Gastrocnemius medialis (tissue), 4 donors: Measurements from ENCODE around the gene HINT2. TPM values are rescaled to one million over a fixed set of nuclear protein-coding genes. Genes with fewer than 3 reads are reported as not detected.
A peak's percentile ranks its signal among the peaks of the same experiment; 100 is the strongest.

Experiments
- ATAC-seq, 2 donors: fragments of 150-250 bp; one replicate each; pipeline ENCODE4 v1.9.1; 2016
- DNase-seq, 2 donors: peaks; one replicate each; pipeline ENCODE4 v3.0.0-alpha.2; 2019
- H3K27ac ChIP-seq, 4 donors: fragments of 200-600 bp; sonication (generic); 1 replicate in 1 of 4; 2 replicates in 3 of 4; pipeline ENCODE4 v1.5.1; 2016 to 2018; ENCODE audit warnings: mild to moderate bottlenecking in 2 of 4, moderate library complexity in 1 of 4
- H3K27me3 ChIP-seq, 3 donors: fragments of 200-600 bp; sonication (generic) in 2 of 3; 1 replicate in 1 of 3; 2 replicates in 2 of 3; pipeline versions ENCODE4 v1.5.1 to v1.6.0; 2016 to 2019; ENCODE audit warnings: mild to moderate bottlenecking in 1 of 3, moderate library complexity in 1 of 3
- H3K36me3 ChIP-seq, 2 donors: fragments of 200-600 bp; sonication (generic) in 1 of 2; one replicate each; pipeline ENCODE4 v1.5.1; 2017 to 2018
- H3K4me1 ChIP-seq, 2 donors: fragments of 200-600 bp; sonication (generic) in 1 of 2; one replicate each; pipeline ENCODE4 v1.5.1; 2016 to 2017; ENCODE audit warnings: mild to moderate bottlenecking in 2 of 2
- H3K4me3 ChIP-seq, 4 donors: fragments of 200-600 bp; sonication (generic) in 3 of 4; 1 replicate in 1 of 4; 2 replicates in 3 of 4; pipeline ENCODE4 v1.5.1; 2016 to 2019; ENCODE audit warnings: mild to moderate bottlenecking in 2 of 4
- H3K9me3 ChIP-seq, 3 donors: fragments of 200-600 bp; sonication (generic) in 2 of 3; 1 replicate in 1 of 3; 2 replicates in 2 of 3; pipeline ENCODE4 v1.5.1; 2016 to 2019
- POLR2A ChIP-seq, 2 donors: fragments of 450-650 bp; IDR thresholded peaks; one replicate each; pipeline ENCODE4 v1.6.1; 2017; ENCODE audit warnings: antibody characterized with exemption in 2 of 2, mild to moderate bottlenecking in 2 of 2, moderate library complexity in 2 of 2
- in situ Hi-C, 4 donors: fragments of 200-750 bp; cut with MboI; loops; one replicate each; pipeline versions ENCODE4 v1.15.0 to v1.8.0; 2017; ENCODE audit warnings: low sequenced_read_pairs in 4 of 4
- intact Hi-C: fragments of 100-400 bp; cut with DNase I; formaldehyde crosslinking; loops from one replicate; pipeline ENCODE4 v1.15.1; 2023; ENCODE audit warnings: low total_unique reads
- total RNA-seq, 4 donors: library from RNA; depleted of rRNA; stranded (reverse); fragments of >200 nt; gene quantifications; one replicate each; pipeline versions ENCODE4 v1.1.0 to v1.2.3, GENCODE V29; 2016
- TF ChIP-seq, protein P1 (sequence below), 5 experiments: fragments of 450-650 bp in 3 of 5; fragments of 200-600 bp in 2 of 5; sonication (generic) in 2 of 5; IDR thresholded peaks in 4 of 5; conservative IDR thresholded peaks in 1 of 5; 1 replicate in 4 of 5; 2 replicates in 1 of 5; pipeline ENCODE4 v1.5.1; 2016 to 2019; ENCODE audit warnings: antibody characterized with exemption in 5 of 5, mild to moderate bottlenecking in 3 of 5, moderate library complexity in 3 of 5

The HINT2 gene
- total RNA-seq, 4 donors from 2014 or later, result 4.5 to 26.7 (median 22.0) TPM

DNA sequence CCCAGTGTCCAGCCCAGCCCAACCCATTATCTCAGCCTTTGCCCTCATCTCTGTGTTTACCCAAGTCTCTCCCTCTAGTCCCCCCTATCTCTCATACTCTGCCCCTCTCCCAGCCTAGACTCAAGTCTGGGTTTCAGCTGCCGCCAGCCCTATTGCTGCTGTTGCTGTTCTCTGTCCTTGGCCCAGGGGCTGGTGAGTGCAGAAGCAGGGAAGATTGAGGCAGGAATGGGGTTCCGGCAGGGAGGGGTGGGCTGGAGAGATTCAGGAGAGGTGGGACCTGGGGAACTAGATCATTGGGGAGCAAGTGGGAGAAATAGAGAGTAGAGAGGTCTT is 14.9 kb upstream of the HINT2 start:
- no peaks in the 10 kb centered on the region for H3K36me3 ChIP-seq
- peak overlapping the region; percentile 88 to 98 (median 98) for H3K27ac ChIP-seq
- H3K27me3 ChIP-seq, result no peaks in the 10 kb centered on the region
- intact Hi-C loops, result loop anchor here (1.0 to 5.0 kb wide), 2 partner anchors 14 to 53 kb away; partner anchors contain the start of gene HINT2
- in situ Hi-C loops, result no loop called here
- no peak for DNase-seq
- H3K9me3 ChIP-seq, result no peaks in the 10 kb centered on the region
- H3K4me1 ChIP-seq, result peaks cover 37 to 58% of the 10 kb centered on the region in 2 donors
- TF ChIP-seq, protein P1, sequence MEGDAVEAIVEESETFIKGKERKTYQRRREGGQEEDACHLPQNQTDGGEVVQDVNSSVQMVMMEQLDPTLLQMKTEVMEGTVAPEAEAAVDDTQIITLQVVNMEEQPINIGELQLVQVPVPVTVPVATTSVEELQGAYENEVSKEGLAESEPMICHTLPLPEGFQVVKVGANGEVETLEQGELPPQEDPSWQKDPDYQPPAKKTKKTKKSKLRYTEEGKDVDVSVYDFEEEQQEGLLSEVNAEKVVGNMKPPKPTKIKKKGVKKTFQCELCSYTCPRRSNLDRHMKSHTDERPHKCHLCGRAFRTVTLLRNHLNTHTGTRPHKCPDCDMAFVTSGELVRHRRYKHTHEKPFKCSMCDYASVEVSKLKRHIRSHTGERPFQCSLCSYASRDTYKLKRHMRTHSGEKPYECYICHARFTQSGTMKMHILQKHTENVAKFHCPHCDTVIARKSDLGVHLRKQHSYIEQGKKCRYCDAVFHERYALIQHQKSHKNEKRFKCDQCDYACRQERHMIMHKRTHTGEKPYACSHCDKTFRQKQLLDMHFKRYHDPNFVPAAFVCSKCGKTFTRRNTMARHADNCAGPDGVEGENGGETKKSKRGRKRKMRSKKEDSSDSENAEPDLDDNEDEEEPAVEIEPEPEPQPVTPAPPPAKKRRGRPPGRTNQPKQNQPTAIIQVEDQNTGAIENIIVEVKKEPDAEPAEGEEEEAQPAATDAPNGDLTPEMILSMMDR (IDR thresholded peaks at IDR 0.05 in 4 of 5, conservative IDR thresholded peaks at IDR 0.05 in 1 of 5), result no peak
- no peak for TF ChIP-seq POLR2A (IDR thresholded peaks at IDR 0.05)
- H3K4me3 ChIP-seq, result peak overlapping the region; percentile 68 to 96 (median 90)
- ATAC-seq, result peak in 1 of 2 donors; percentile 2

DNA sequence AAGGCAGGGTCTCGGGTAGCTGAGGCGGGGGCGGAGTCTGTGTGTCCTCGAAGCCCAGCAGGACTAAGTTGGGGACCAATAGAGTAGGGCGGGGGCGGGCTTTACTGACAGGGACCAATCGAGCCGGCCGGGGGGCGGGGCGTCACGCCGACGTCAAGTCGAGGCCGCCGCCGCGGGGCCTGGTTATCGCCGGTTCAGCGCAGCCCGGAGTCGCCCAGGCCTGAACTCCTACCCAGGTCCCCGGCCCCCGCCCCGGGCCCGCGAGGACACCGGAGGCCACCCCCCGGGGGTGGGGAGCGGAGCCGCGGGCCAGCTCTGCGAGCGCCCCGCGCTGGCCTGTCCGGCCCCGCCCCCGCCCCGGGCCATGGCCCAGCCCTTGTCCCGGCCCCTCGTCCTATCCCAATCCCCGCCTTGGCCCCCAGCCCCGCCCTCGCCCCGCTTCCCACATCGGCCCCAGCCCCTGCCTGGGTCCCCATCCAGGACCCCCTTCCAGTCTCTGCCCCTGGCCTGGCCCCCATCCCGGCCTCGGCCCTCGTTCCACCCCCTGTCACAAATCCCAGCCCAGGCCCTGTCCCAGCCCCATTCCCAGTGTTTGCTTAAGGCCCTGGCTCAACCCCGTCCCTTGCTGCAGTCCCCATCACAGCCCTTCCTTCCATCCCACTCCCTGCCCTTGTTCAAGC is 14.4 kb upstream of the HINT2 start, which contains the start of gene TMEM8B:
TMEM8B (plus strand) TSS at position 145 of the 680 bp plus-strand sequence; CDS start at position 365, 220 bp downstream.
- no peaks in the 10 kb centered on the region for H3K27me3 ChIP-seq
- peak; percentile 92 to 93 for ATAC-seq
- H3K27ac ChIP-seq, result peak within 1 kb of the TSS; percentile 88 to 98 (median 98)
- in situ Hi-C loops, result no loop called here
- H3K36me3 ChIP-seq, result no peaks in the 10 kb centered on the region
- peaks cover 32 to 53% of the 10 kb centered on the region in 2 donors for H3K4me1 ChIP-seq
- peak within 1 kb of the TSS; percentile 68 to 96 (median 90) for H3K4me3 ChIP-seq
- TF ChIP-seq POLR2A (IDR thresholded peaks at IDR 0.05), result peak; percentile 53 to 67
- TF ChIP-seq, protein P1 (IDR thresholded peaks at IDR 0.05 in 4 of 5, conservative IDR thresholded peaks at IDR 0.05 in 1 of 5), result no peak
- peak; percentile 96 to 97 for DNase-seq
- intact Hi-C loops, result loop anchor here (1.0 to 5.0 kb wide), 2 partner anchors 14 to 53 kb away; partner anchors contain the start of gene HINT2
- no peaks in the 10 kb centered on the region for H3K9me3 ChIP-seq

DNA sequence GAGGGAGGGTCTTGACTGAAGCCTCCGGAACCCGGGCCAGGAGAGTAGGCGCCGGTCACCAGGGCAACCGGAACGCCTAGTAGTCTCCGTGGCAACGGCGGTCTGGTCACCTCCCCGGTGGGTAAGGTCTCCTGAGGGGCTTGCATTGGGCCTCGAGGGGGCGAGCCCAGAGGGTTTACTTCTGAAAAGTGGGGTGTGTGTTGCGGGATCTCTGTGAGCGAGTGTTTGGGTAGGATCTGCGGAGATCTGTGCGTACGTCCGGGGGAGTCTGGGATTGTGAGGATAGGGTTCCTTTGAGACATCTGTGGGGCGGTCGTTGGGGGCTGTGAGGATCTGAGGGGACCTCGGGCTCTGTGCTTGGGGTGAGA is 13.9 kb upstream of the HINT2 start, which contains the start of gene FAM221B:
FAM221B (minus strand) TSS at position 17 of the 368 bp plus-strand sequence. CDS start 2,571 bp downstream, outside the sequence.
- H3K27ac ChIP-seq, result peak within 1 kb of the TSS; percentile 88 to 98 (median 98)
- no peak for DNase-seq
- H3K4me1 ChIP-seq, result peaks cover 29 to 48% of the 10 kb centered on the region in 2 donors
- ATAC-seq, result peak; percentile 5 to 8
- in situ Hi-C loops, result no loop called here
- intact Hi-C loops, result loop anchor here (1.0 to 5.0 kb wide), 3 partner anchors 13 to 79 kb away; partner anchors contain the start of genes GBA2, HINT2 and RGP1
- no peaks in the 10 kb centered on the region for H3K9me3 ChIP-seq
- TF ChIP-seq, protein P1 (IDR thresholded peaks at IDR 0.05 in 4 of 5, conservative IDR thresholded peaks at IDR 0.05 in 1 of 5), result no peak
- TF ChIP-seq POLR2A (IDR thresholded peaks at IDR 0.05), result no peak
- peak within 1 kb of the TSS; percentile 68 to 96 (median 90) for H3K4me3 ChIP-seq
- no peaks in the 10 kb centered on the region for H3K27me3 ChIP-seq
- no peaks in the 10 kb centered on the region for H3K36me3 ChIP-seq

DNA sequence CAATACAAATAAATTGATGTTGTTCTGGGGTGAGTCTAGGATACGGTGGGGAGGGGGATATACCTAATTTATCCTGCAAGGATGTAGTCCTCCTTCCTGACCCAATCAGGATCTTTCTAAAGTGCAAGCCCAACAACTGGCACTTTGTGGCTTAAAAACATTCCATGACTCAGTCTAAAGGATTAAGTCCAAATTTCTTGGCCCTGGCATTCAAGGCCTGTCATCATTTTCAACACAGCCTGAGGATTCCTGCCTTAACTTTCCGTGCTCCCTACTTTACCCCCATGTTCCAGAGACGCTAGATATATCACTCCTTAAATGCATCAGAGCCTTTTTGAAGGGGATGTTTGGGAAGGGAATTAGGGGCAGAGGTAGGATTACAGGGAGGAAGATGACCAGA is 12.6 kb upstream of the HINT2 start:
- peaks cover 16 to 35% of the 10 kb centered on the region in 2 donors for H3K4me1 ChIP-seq
- no peak overlapping the region for H3K27ac ChIP-seq

More for the DNA sequence above, 12.6 kb upstream of the HINT2 start:
- in situ Hi-C loops (no loop called here), intact Hi-C loops (loop anchor here (5.0 kb wide), 1 partner anchor 55 kb away; no protein-coding TSS in a partner anchor)
- H3K9me3 ChIP-seq, result no peaks in the 10 kb centered on the region
- H3K27me3 ChIP-seq, result no peaks in the 10 kb centered on the region
- no peak for TF ChIP-seq POLR2A (IDR thresholded peaks at IDR 0.05)
- TF ChIP-seq, protein P1 (IDR thresholded peaks at IDR 0.05 in 4 of 5, conservative IDR thresholded peaks at IDR 0.05 in 1 of 5), result no peak
- no peaks in the 10 kb centered on the region for H3K36me3 ChIP-seq
- no peak overlapping the region for H3K4me3 ChIP-seq
- DNase-seq (no peak), ATAC-seq (no peak)
